IMR-90 (cell line): Measurements from ENCODE around the gene NUDT4B. TPM values are rescaled to one million over a fixed set of nuclear protein-coding genes. Genes with fewer than 3 reads are reported as not detected.
A peak's percentile ranks its signal among the peaks of the same experiment; 100 is the strongest.
"Not testable (repeated sequence)": the region's sequence is repeated elsewhere in the genome, so short reads cannot be mapped to it uniquely, and the experiment has no call there.

Experiments used
- ATAC-seq: fragments of 200-7000 bp; cut with Tn5 transposase; 2 replicates; pipeline ENCODE4 v1.9.1; 2020; ENCODE audit warnings: low read depth, mild to moderate bottlenecking, moderate library complexity
- BruUV-seq: library from RNA; stranded (reverse); fragments of 400-500 nt; replicated peaks from 2 replicates; lab custom pipeline; 2021; lab: Mats Ljungman, UMichigan
- CTCF ChIA-PET: fragments of 300-600 bp; formaldehyde crosslinking; extraction: SDS; loops from one replicate; lab custom pipeline; 2021; ENCODE audit warnings: antibody characterized with exemption; lab: Yijun Ruan, JAX
- POLR2A ChIA-PET: fragments of 300-600 bp; sonication (Branson Sonifier 250); formaldehyde crosslinking; loops from one replicate; lab custom pipeline; 2022; ENCODE audit warnings: antibody characterized with exemption; ENCODE audit not compliant: unreplicated experiment; lab: Charles Lee
- DNase-seq: peaks from one replicate; pipeline ENCODE4 v3.0.0; 2013
- H2AFZ ChIP-seq: replicated peaks from 2 replicates; pipeline ENCODE3; 2013; ENCODE audit warnings: low read length, mild to moderate bottlenecking; ENCODE audit not compliant: poor library complexity
- H2AK5ac ChIP-seq: 2 replicates; pipeline ENCODE4 v1.6.1; 2013; ENCODE audit warnings: low read depth, low read length, inconsistent platforms
- H2AK9ac ChIP-seq: replicated peaks from 2 replicates; pipeline ENCODE3; 2013; ENCODE audit warnings: mild to moderate bottlenecking, low read depth, low read length, moderate library complexity; ENCODE audit not compliant: poor library complexity
- H2BK120ac ChIP-seq: 2 replicates; pipeline ENCODE4 v1.6.1; 2013; ENCODE audit warnings: low read depth, low read length, inconsistent platforms
- H2BK15ac ChIP-seq: 3 replicates; pipeline ENCODE4 v1.6.1; 2013; ENCODE audit warnings: low read depth, low read length, inconsistent platforms
- H2BK20ac ChIP-seq: 2 replicates; pipeline ENCODE4 v1.6.1; 2013; ENCODE audit warnings: low read depth, mild to moderate bottlenecking, inconsistent platforms, low read length, moderate library complexity
- H2BK5ac ChIP-seq: 2 replicates; pipeline ENCODE4 v1.6.1; 2013; ENCODE audit warnings: mild to moderate bottlenecking, low read depth, low read length, inconsistent platforms; ENCODE audit not compliant: poor library complexity, severe bottlenecking
- H3K14ac ChIP-seq: replicated peaks from 2 replicates; pipeline ENCODE4 v1.6.1; 2013; ENCODE audit warnings: low read depth, low read length, inconsistent platforms
- H3K18ac ChIP-seq: 2 replicates; pipeline ENCODE4 v1.6.1; 2013; ENCODE audit warnings: low read depth, low read length, control low read depth
- H3K23ac ChIP-seq: 2 replicates; pipeline ENCODE4 v1.6.1; 2013; ENCODE audit warnings: low read depth, low read length, inconsistent platforms
- H3K27ac ChIP-seq: 2 replicates; pipeline ENCODE4 v1.5.1; 2013; ENCODE audit warnings: mild to moderate bottlenecking, control low read depth, low read length; ENCODE audit not compliant: insufficient read depth
- H3K27me3 ChIP-seq: 2 replicates; pipeline ENCODE4 v1.6.1; 2013; ENCODE audit warnings: low read length; ENCODE audit not compliant: control insufficient read depth, insufficient read depth
- H3K36me3 ChIP-seq: 2 replicates; pipeline ENCODE4 v1.6.1; 2013; ENCODE audit warnings: low read length, mixed read lengths; ENCODE audit not compliant: control insufficient read depth, insufficient read depth
- H3K4ac ChIP-seq: 2 replicates; pipeline ENCODE4 v1.6.1; 2013; ENCODE audit warnings: low read depth, low read length, inconsistent platforms
- H3K4me1 ChIP-seq: 2 replicates; pipeline ENCODE4 v1.6.1; 2013; ENCODE audit warnings: low read length, mixed read lengths; ENCODE audit not compliant: control insufficient read depth, insufficient read depth
- H3K4me2 ChIP-seq: 2 replicates; pipeline ENCODE4 v1.6.1; 2013; ENCODE audit warnings: low read depth, mild to moderate bottlenecking, control low read depth, low read length, moderate library complexity
- H3K4me3 ChIP-seq: 2 replicates; pipeline ENCODE4 v1.5.1; 2013; ENCODE audit warnings: low read depth, mild to moderate bottlenecking, control low read depth, low read length, moderate library complexity; ENCODE audit not compliant: insufficient read depth
- H3K56ac ChIP-seq: 2 replicates; pipeline ENCODE4 v1.6.1; 2013; ENCODE audit warnings: low read length, inconsistent platforms; ENCODE audit not compliant: insufficient read depth; ENCODE audit errors: extremely low read depth
- H3K79me1 ChIP-seq, 2 experiments: 2 replicates each; pipeline ENCODE4 v1.6.1; 2013; ENCODE audit warnings: low read length in 2 of 2, inconsistent platforms in 1 of 2, low read depth in 1 of 2
- H3K9ac ChIP-seq: 2 replicates; pipeline ENCODE4 v1.6.1; 2013; ENCODE audit warnings: low read depth, low read length, control low read depth
- H3K9me1 ChIP-seq: 2 replicates; pipeline ENCODE4 v1.6.1; 2013; ENCODE audit warnings: low read length, inconsistent platforms; ENCODE audit not compliant: insufficient read depth
- H3K9me3 ChIP-seq: 2 replicates; pipeline ENCODE4 v1.6.1; 2013; ENCODE audit warnings: low read length; ENCODE audit not compliant: control insufficient read depth, insufficient read depth
- H4K20me1 ChIP-seq: 2 replicates; pipeline ENCODE4 v1.6.1; 2013; ENCODE audit warnings: low read length, inconsistent platforms; ENCODE audit not compliant: insufficient read depth
- H4K5ac ChIP-seq: 2 replicates; pipeline ENCODE4 v1.6.1; 2013; ENCODE audit warnings: mild to moderate bottlenecking, low read depth, low read length, control low read depth
- H4K8ac ChIP-seq, 2 experiments: 2 replicates each; pipeline ENCODE4 v1.6.1; 2013; ENCODE audit warnings: low read depth in 2 of 2, low read length in 2 of 2, control low read depth in 1 of 2, inconsistent platforms in 1 of 2
- H4K91ac ChIP-seq: 2 replicates; pipeline ENCODE4 v1.6.1; 2013; ENCODE audit warnings: low read depth, low read length, inconsistent platforms; ENCODE audit not compliant: insufficient read depth
- WGBS, 2 experiments: methylation state at CpG; one replicate each; pipeline versions ENCODE4 v1.1.5 to v1.1.7; 2013; ENCODE audit warnings: missing lambda C conversion rate in 2 of 2; ENCODE audit not compliant: insufficient read length in 1 of 2; ENCODE audit errors: extremely low coverage in 2 of 2; 5-methylcytosine and 5-hydroxymethylcytosine counted together
- dilution Hi-C: fragments of 300-500 bp; cut with HindIII; formaldehyde crosslinking; loops from one replicate; pipeline ENCODE4 v1.14.3; 2018; ENCODE audit warnings: low sequenced_read_pairs; ENCODE audit not compliant: unreplicated experiment
- in situ Hi-C: fragments of 300-500 bp; cut with MboI; formaldehyde crosslinking; loops from 3 replicates; pipeline ENCODE4 v1.14.3; 2019; ENCODE audit warnings: low sequenced_read_pairs, inconsistent platforms, mixed read lengths
- intact Hi-C: fragments of 100-400 bp; cut with micrococcal nuclease; formaldehyde crosslinking; loops from 2 replicates; pipeline ENCODE4 v1.10.0; 2022
- polyA plus RNA-seq, 3 experiments: library from polyadenylated mRNA; depleted of rRNA; stranded (reverse); fragments of >200 nt; gene quantifications; 2 replicates each; pipeline ENCODE4 v1.2.3, GENCODE V29; 2012; ENCODE audit warnings: low replicate concordance in 1 of 3
- total RNA-seq: library from RNA; depleted of rRNA; stranded (reverse); fragments of >200 nt; gene quantifications from 2 replicates; pipeline ENCODE4 v1.2.3, GENCODE V29; 2012

Gene NUDT4B
- total and polyA plus RNA-seq, 2 of the 4 experiments (the other 2 are of a cell fraction): 10.6 to 19.9 TPM

DNA sequence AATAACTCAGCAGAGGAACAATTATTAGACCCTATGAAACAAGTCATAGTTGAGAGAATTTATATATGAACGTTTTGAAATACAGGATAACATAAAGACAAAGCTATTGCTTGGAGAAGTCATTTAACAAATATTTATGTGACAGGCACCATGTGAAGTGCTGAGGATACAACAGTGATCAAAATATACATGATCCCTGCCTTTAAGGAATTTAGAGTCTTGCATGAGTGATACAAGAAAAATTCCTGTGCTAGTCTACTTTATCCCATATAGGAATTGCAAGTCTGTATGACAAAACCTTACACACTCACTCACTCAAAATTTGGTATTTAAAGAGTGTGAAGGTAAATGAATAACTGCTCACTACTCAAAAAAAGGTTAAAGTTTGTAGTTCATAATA is 25.5 kb downstream of the NUDT4B start:
- H3K4ac ChIP-seq, H3K23ac ChIP-seq, H2BK5ac ChIP-seq, H3K27me3 ChIP-seq, H3K18ac ChIP-seq, H3K36me3 ChIP-seq, H2BK15ac ChIP-seq, H3K4me2 ChIP-seq, H3K9me3 ChIP-seq, H4K8ac ChIP-seq, dilution Hi-C loops, in situ Hi-C loops, H3K14ac ChIP-seq, H2AFZ ChIP-seq, H4K91ac ChIP-seq, H4K20me1 ChIP-seq, POLR2A ChIA-PET, H3K9me1 ChIP-seq, H3K56ac ChIP-seq, CTCF ChIA-PET, H2AK9ac ChIP-seq, H3K4me1 ChIP-seq, intact Hi-C loops, H4K5ac ChIP-seq, H2BK120ac ChIP-seq, H3K27ac ChIP-seq, H2AK5ac ChIP-seq, H3K9ac ChIP-seq, H2BK20ac ChIP-seq, H3K79me1 ChIP-seq, DNase-seq, H3K4me3 ChIP-seq: not testable (repeated sequence)
- TSS peak; percentile 77 for BruUV-seq
- no CpG with 5 or more reads among the region's 1 CpG for WGBS, 2 experiments
- ATAC-seq: peak; percentile 85

DNA sequence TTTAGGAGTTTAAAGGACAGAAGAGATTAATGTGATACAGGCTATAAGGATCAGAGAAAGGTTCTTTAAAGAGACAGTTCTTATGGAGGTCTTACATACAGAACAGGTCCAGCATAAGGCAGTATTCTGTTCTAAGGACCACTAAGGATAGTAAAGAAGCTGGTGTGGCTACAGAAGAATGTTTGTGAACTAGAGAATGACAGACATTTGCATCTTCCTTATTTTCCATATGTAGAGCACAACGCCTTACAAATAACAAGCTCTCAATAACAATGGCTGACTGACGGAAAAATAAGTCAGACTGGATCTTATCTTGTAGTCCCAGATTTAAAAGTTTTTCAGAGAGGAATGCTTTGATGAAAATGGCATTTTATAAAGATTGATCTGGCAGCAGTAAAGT is 26.7 kb downstream of the NUDT4B start:
- H3K9me3 ChIP-seq, BruUV-seq, H2AK5ac ChIP-seq, H2AK9ac ChIP-seq, H2BK20ac ChIP-seq, H3K56ac ChIP-seq, H3K4me3 ChIP-seq, H3K18ac ChIP-seq, H3K27me3 ChIP-seq, H3K14ac ChIP-seq, ATAC-seq, H2BK120ac ChIP-seq, CTCF ChIA-PET, H4K91ac ChIP-seq, H2BK15ac ChIP-seq, H3K4me1 ChIP-seq, H3K79me1 ChIP-seq, H4K5ac ChIP-seq, DNase-seq, H2AFZ ChIP-seq, dilution Hi-C loops, H4K8ac ChIP-seq, in situ Hi-C loops, H3K4ac ChIP-seq, POLR2A ChIA-PET, H3K9me1 ChIP-seq, H3K27ac ChIP-seq, intact Hi-C loops, H2BK5ac ChIP-seq, H3K9ac ChIP-seq, H4K20me1 ChIP-seq, H3K4me2 ChIP-seq, H3K23ac ChIP-seq, H3K36me3 ChIP-seq: not testable (repeated sequence)
- no CpG with 5 or more reads among the region's 2 CpGs for WGBS, 2 experiments
